ENCODE data around the gene NAGLU.

The NAGLU gene

DNA sequence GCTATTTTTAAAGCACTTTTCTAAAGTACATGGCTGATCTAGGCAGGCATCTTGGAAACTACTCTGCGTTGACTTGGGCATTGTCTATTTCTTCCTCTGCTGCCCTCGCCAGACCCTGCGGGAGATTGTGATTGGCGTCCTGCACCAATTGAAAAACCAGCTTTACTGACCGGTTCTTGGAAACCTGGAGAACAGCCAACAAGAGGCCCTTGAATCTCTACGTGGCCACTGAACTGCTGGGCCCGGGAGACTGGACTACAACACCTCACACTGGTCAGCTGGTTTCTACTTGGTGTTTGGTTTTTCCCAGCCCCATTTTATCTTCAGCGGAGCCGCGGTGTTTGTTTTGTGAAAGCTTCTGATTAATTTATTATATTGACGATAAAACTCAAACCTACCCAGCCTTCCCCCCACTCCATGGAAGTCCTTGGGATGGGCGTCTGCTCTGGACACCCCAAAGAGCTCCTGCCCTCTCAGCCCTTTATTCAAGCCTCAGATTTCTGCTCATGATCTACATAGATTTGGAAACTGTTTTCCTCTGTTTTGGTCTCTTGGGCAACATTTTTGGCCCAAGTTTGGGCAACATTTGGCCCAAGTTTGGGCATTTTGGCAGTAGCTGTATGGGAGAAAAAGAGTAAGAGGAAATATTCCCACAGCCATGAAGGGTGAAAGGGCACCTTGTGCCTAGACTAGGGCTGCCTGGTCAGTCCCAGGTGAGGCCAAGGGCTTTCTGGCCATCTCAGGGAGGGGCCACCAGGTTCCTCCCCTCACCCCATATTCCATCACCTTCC is 35.6 kb downstream of the NAGLU start:
- TF ChIP-seq, protein P1, sequence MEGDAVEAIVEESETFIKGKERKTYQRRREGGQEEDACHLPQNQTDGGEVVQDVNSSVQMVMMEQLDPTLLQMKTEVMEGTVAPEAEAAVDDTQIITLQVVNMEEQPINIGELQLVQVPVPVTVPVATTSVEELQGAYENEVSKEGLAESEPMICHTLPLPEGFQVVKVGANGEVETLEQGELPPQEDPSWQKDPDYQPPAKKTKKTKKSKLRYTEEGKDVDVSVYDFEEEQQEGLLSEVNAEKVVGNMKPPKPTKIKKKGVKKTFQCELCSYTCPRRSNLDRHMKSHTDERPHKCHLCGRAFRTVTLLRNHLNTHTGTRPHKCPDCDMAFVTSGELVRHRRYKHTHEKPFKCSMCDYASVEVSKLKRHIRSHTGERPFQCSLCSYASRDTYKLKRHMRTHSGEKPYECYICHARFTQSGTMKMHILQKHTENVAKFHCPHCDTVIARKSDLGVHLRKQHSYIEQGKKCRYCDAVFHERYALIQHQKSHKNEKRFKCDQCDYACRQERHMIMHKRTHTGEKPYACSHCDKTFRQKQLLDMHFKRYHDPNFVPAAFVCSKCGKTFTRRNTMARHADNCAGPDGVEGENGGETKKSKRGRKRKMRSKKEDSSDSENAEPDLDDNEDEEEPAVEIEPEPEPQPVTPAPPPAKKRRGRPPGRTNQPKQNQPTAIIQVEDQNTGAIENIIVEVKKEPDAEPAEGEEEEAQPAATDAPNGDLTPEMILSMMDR (IDR thresholded peaks at IDR 0.05; ENCODE audit: low read length, missing control alignments) = no peak
- H3K4me3 ChIP-seq (replicated peaks; ENCODE audit: low read depth, low read length) = no peak overlapping the region
- no peak for DNase-seq (ENCODE audit: low read depth)

DNA sequence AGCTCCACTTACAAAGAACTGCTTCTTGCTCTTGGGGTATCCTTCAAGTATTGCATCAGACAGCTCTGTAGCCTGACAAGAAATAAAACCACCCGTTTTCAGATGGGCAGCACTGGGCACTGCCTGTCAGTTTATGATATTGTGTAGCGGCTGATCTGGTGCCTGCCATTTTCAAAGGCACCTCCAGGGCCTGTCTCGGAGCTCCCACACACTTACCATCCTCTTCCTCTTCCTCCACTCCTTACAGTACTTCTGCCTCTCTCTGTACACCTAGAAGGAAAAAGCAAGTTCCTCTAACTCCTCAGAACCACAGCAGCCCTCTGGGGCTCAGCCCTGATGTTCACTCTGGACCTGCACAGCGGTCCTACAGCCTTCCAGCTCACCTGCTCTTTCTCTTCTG is 37.1 kb downstream of the NAGLU start:
- TF ChIP-seq, protein P1 (IDR thresholded peaks at IDR 0.05; ENCODE audit: low read length, missing control alignments) = no peak
- no peak overlapping the region for H3K4me3 ChIP-seq (replicated peaks; ENCODE audit: low read depth, low read length)
- DNase-seq (ENCODE audit: low read depth) = no peak

DNA sequence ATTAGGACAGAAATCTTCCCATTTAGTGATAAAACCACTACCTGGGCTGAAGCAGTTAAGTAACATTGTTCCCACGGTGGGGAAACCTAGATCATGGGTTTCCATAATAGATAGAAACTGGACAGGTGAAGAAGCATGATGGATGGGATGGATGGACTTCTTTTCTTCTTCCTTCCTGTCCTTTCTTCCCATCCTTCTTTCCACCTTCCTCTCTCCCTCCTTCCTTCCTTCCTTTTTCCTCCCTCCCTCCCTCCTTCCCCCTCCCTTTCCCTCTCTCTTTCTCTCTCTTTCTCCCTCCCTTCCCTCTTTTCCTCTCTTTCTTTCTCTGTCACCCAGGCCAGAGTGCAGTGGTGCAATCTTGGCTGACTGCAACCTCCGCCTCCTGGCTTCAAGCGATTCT is 38.4 kb downstream of the NAGLU start:
- TF ChIP-seq, protein P1 (IDR thresholded peaks at IDR 0.05; ENCODE audit: low read length, missing control alignments) = no peak
- no peak overlapping the region for H3K4me3 ChIP-seq (replicated peaks; ENCODE audit: low read depth, low read length)
- no peak for DNase-seq (ENCODE audit: low read depth)

DNA sequence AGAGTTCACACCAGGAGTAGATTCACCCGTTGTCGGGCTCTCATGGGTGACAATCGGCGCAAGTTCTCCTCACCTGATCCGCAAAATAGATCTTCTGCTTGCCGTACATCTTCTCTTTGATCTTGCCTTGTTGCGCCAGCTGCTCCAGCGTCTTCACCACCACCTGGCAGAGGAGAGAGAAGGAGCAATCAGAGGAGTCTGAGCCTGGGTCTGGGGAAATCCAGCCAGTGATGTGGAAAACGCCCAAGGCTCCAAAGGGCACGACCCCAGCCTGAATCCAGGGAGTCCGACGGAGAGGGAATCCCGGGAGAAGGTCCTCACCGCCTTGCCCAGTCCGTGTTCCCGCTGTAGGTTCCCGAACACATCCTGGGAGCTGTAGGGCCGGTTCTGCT is 41.1 kb downstream of the NAGLU start:
- TF ChIP-seq, protein P1 (IDR thresholded peaks at IDR 0.05; ENCODE audit: low read length, missing control alignments) = no peak
- DNase-seq (ENCODE audit: low read depth) = no peak
- peak overlapping the region; percentile 68 for H3K4me3 ChIP-seq (replicated peaks; ENCODE audit: low read depth, low read length)

DNA sequence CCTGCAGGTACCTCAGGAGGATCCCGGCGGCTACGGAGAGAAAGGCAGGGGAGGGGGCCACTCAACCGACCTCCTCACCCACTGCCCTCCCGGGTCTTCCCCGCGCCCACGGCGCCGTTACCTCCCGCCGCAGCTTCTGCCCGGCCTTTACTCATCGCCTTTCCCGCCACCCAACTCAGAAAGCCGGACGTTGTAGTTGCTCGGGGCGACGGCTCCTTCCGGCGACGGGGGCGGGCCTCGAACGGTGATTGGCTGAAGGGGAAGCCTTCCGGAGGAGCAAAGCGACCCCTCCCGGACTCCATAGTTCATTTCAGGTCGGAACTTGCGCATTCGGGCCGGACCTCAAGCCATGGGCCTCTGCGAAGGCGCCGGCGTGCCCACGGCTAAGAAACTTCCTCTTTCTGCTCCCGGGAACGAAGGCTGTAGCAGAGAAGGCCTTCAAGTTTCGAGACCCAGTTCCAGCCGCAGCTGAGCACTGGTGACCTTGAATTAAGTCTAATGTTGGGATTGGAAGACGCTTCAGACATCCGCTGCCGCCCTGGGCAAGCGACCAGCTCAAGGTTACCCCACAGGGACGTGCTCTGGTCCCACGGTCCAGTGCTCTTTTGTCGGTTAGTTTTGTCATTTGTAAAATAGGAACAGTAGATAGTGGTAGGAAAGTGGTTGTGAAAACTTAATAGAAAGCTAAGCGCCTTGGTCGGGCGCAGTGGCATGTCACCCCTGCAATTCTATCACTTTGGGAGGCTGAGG is 41.7 kb downstream of the NAGLU start, which contains the start of gene PSMC3IP:
PSMC3IP (minus strand) TSS at position 198 of the 750 bp plus-strand sequence; CDS start at position 155, 43 bp downstream.
- H3K4me3 ChIP-seq (replicated peaks; ENCODE audit: low read depth, low read length) = peak within 1 kb of the TSS; percentile 68
- peak; percentile 95 for DNase-seq (ENCODE audit: low read depth)
- TF ChIP-seq, protein P1 (IDR thresholded peaks at IDR 0.05; ENCODE audit: low read length, missing control alignments) = peak; percentile 35

DNA sequence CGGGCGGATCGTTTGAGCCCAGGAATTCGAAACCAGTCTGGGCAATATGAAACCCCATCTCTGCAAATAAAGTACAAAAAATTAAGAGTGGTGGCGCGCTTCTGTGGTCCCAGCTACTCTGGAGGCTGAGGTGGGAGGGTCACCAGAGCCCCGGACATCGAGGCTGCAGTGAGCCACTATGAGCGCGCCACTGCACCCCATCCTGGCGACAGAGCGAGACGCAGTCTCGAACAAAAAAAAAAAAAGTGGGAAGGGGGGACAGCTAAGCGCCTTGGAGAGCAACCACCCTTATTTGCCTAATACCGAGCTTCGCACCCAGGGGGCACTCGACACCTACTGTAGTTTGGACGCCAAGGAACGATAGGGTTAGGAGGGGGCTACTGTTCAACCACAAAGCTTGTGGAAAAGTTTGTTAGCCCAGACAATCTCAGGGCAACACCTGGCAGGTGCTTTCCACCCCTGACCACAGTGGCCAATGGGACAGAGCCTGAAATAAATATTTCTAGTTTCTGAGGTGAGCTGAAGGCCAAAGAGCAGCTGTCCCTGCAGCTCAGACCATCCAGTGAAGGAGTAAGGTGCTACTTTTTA is 42.3 kb downstream of the NAGLU start:
- TF ChIP-seq, protein P1 (IDR thresholded peaks at IDR 0.05; ENCODE audit: low read length, missing control alignments) = peak; percentile 77
- DNase-seq (ENCODE audit: low read depth) = peak; percentile 78
- H3K4me3 ChIP-seq (replicated peaks; ENCODE audit: low read depth, low read length) = peak overlapping the region; percentile 68

Measured in fibroblast of pulmonary artery (primary cell).